Neural progenitor cell (in vitro differentiated cells): ENCODE data around the gene APCDD1L. TPM values are rescaled to one million over a fixed set of nuclear protein-coding genes. Genes with fewer than 3 reads are reported as not detected.

Experiments
- DNase-seq: peaks from one replicate; pipeline ENCODE4 v3.0.0-alpha.2; 2016; ENCODE audit warnings: low spot score
- H2AFZ ChIP-seq: fragments of 200-600 bp; sonication (generic); replicated peaks from 2 replicates; pipeline ENCODE4 v1.6.1; 2016; ENCODE audit warnings: antibody characterized with exemption
- H3F3A ChIP-seq: fragments of 200-600 bp; sonication (generic); 2 replicates; pipeline ENCODE4 v1.6.1; 2016; ENCODE audit warnings: antibody characterized with exemption, low read depth
- H3K27ac ChIP-seq: fragments of 200-600 bp; sonication (generic); 2 replicates; pipeline ENCODE4 v1.5.1; 2016; ENCODE audit warnings: mild to moderate bottlenecking
- H3K27me3 ChIP-seq: fragments of 200-600 bp; sonication (generic); 2 replicates; pipeline ENCODE4 v1.6.1; 2016; ENCODE audit warnings: mild to moderate bottlenecking, moderate library complexity
- H3K36me3 ChIP-seq: fragments of 200-600 bp; sonication (generic); 2 replicates; pipeline ENCODE4 v1.5.1; 2016
- H3K4me1 ChIP-seq: fragments of 200-600 bp; sonication (generic); 2 replicates; pipeline ENCODE4 v1.6.1; 2016; ENCODE audit warnings: mixed run types
- H3K4me2 ChIP-seq: fragments of 200-600 bp; sonication (generic); 2 replicates; pipeline ENCODE4 v1.6.1; 2016
- H3K4me3 ChIP-seq: fragments of 200-600 bp; sonication (generic); 2 replicates; pipeline ENCODE4 v1.5.1; 2016
- H3K79me2 ChIP-seq: fragments of 200-600 bp; sonication (generic); 2 replicates; pipeline ENCODE4 v1.6.1; 2016; ENCODE audit warnings: low read depth
- H3K9ac ChIP-seq: fragments of 200-600 bp; sonication (generic); 2 replicates; pipeline ENCODE4 v1.6.1; 2016
- H3K9me3 ChIP-seq: fragments of 200-600 bp; sonication (generic); 2 replicates; pipeline ENCODE4 v1.5.1; 2016; ENCODE audit warnings: low read depth
- H4K20me1 ChIP-seq: fragments of 200-600 bp; sonication (generic); 2 replicates; pipeline ENCODE4 v1.6.1; 2016; ENCODE audit warnings: low read depth
- H3K27ac Mint-ChIP-seq: 3 replicates; pipeline ENCODE4 v1.8.0; 2021; ENCODE audit warnings: mixed read lengths
- H3K27me3 Mint-ChIP-seq: 2 replicates; pipeline ENCODE4 v1.8.0; 2022; ENCODE audit warnings: low read depth, mild to moderate bottlenecking, inconsistent platforms, moderate library complexity, mixed read lengths; ENCODE audit not compliant: insufficient read depth
- H3K36me3 Mint-ChIP-seq: 3 replicates; pipeline ENCODE4 v1.8.0; 2021; ENCODE audit warnings: mixed read lengths
- H3K4me1 Mint-ChIP-seq: 3 replicates; pipeline ENCODE4 v1.8.0; 2021; ENCODE audit warnings: mixed read lengths
- H3K4me3 Mint-ChIP-seq: 3 replicates; pipeline ENCODE4 v1.8.0; 2021; ENCODE audit warnings: mild to moderate bottlenecking, moderate library complexity, mixed read lengths
- H3K9me3 Mint-ChIP-seq: 3 replicates; pipeline ENCODE4 v1.8.0; 2020; ENCODE audit warnings: mixed read lengths
- EZH2 ChIP-seq: fragments of 200-600 bp; sonication (generic); IDR thresholded peaks from 2 replicates; pipeline ENCODE4 v1.6.1; 2017; ENCODE audit warnings: antibody characterized with exemption, mild to moderate bottlenecking, moderate library complexity
- EZH2phosphoT487 ChIP-seq: fragments of 200-600 bp; sonication (generic); IDR thresholded peaks from 2 replicates; pipeline ENCODE4 v1.6.1; 2017; ENCODE audit warnings: antibody characterized with exemption
- total RNA-seq: library from RNA; depleted of rRNA; stranded (reverse); fragments of >200 nt; gene quantifications from 2 replicates; pipeline ENCODE4 v1.2.3, GENCODE V29; 2015; ENCODE audit warnings: low replicate concordance
- TF ChIP-seq, protein P1 (sequence below): fragments of 200-600 bp; sonication (generic); IDR thresholded peaks from 2 replicates; pipeline ENCODE4 v1.5.1; 2017; ENCODE audit warnings: antibody characterized with exemption, mild to moderate bottlenecking

APCDD1L gene
- total RNA-seq, 1 donor from 2014 or later: not detected

DNA sequence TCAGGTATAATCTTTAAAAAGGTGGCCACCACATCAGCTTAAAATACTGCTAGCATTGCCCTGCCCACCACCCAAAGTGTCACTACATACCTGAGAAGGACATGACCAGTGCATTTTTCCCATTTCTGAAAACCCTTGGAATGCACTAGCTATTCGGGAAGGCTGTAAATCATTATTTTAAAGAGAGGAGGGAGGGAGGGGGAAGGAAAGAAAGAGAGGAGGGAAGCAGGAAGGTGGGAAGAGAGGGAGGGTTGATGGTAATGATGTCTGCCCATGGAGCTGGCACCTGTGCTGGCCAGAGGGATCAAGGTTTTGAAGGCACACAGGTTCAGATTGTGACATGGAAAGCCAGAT lies 93.7 kb downstream of the APCDD1L start:
- H3K4me2 ChIP-seq: no peak overlapping the region
- no peak overlapping the region for H3K27ac Mint-ChIP-seq
- H3K27me3 Mint-ChIP-seq: no peaks in the 10 kb centered on the region
- H3K4me3 ChIP-seq: no peak overlapping the region
- H3K9me3 Mint-ChIP-seq: peaks cover 2% of the 10 kb centered on the region
- no peaks in the 10 kb centered on the region for H3K36me3 ChIP-seq
- TF ChIP-seq EZH2phosphoT487 (no peak), EZH2 (no peak)
- TF ChIP-seq, protein P1, sequence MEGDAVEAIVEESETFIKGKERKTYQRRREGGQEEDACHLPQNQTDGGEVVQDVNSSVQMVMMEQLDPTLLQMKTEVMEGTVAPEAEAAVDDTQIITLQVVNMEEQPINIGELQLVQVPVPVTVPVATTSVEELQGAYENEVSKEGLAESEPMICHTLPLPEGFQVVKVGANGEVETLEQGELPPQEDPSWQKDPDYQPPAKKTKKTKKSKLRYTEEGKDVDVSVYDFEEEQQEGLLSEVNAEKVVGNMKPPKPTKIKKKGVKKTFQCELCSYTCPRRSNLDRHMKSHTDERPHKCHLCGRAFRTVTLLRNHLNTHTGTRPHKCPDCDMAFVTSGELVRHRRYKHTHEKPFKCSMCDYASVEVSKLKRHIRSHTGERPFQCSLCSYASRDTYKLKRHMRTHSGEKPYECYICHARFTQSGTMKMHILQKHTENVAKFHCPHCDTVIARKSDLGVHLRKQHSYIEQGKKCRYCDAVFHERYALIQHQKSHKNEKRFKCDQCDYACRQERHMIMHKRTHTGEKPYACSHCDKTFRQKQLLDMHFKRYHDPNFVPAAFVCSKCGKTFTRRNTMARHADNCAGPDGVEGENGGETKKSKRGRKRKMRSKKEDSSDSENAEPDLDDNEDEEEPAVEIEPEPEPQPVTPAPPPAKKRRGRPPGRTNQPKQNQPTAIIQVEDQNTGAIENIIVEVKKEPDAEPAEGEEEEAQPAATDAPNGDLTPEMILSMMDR: no peak
- H3K9ac ChIP-seq: no peak overlapping the region
- H3K36me3 Mint-ChIP-seq: peaks cover 36% of the 10 kb centered on the region
- peaks cover 52% of the 10 kb centered on the region for H4K20me1 ChIP-seq
- no peaks in the 10 kb centered on the region for H3K9me3 ChIP-seq
- H3K79me2 ChIP-seq: peaks cover 77% of the 10 kb centered on the region
- no peak overlapping the region for H3K4me3 Mint-ChIP-seq
- H3F3A ChIP-seq: peaks cover 18% of the 10 kb centered on the region
- peaks cover 32% of the 10 kb centered on the region for H3K4me1 ChIP-seq
- DNase-seq: no peak
- no peak overlapping the region for H3K27ac ChIP-seq
- H3K27me3 ChIP-seq: no peaks in the 10 kb centered on the region
- H2AFZ ChIP-seq: no peak overlapping the region
- H3K4me1 Mint-ChIP-seq: peaks cover 4% of the 10 kb centered on the region

DNA sequence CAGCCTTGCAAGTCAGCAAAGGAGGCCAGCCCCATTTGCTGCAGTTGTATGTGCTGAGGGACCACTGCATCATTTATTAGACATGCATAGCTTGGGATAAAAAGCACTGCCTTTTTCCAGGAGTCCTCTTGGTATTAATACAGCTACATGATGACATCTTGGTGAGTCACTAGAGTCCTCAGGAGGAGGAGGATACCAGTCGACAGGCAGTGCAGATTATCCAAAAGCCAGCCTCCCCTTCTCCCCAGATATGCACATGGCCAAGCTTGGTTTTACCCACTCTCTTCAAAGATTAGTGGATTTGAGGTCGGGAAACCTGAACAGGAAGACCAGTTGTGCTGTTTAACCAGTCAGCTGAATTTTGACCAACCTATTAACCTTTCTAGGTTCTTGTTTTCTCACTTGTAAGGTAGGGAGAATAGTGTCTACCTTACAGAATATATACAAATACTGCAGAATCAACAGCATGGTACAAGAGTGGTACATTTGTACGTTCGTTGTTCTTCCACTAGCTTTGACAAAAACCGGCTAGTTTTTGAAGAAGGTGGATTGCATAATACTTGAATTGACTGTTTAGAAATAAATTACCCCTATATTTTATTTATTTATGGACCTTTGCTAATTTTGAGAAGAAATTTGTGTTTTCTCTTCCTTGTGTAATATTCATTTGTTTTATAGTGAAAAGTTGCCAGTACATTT lies 94.3 kb downstream of the APCDD1L start:
- Mint-ChIP-seq H3K4me1 (peaks cover 4% of the 10 kb centered on the region), H3K27me3 (no peaks in the 10 kb centered on the region), H3K36me3 (peaks cover 40% of the 10 kb centered on the region), H3K27ac (no peak overlapping the region), H3K9me3 (peaks cover 2% of the 10 kb centered on the region), H3K4me3 (no peak overlapping the region)
- Histone ChIP-seq H4K20me1 (peaks cover 49% of the 10 kb centered on the region), H3K9ac (no peak overlapping the region), H3K4me3 (no peak overlapping the region), H3K4me1 (peaks cover 32% of the 10 kb centered on the region), H3K27ac (no peak overlapping the region), H3K27me3 (no peaks in the 10 kb centered on the region), H3K79me2 (peaks cover 77% of the 10 kb centered on the region), H3K4me2 (no peak overlapping the region), H3K9me3 (no peaks in the 10 kb centered on the region), H3K36me3 (no peaks in the 10 kb centered on the region), H3F3A (peaks cover 18% of the 10 kb centered on the region), H2AFZ (no peak overlapping the region)
- TF ChIP-seq EZH2 (no peak), EZH2phosphoT487 (no peak)
- TF ChIP-seq, protein P1: no peak
- no peak for DNase-seq

DNA sequence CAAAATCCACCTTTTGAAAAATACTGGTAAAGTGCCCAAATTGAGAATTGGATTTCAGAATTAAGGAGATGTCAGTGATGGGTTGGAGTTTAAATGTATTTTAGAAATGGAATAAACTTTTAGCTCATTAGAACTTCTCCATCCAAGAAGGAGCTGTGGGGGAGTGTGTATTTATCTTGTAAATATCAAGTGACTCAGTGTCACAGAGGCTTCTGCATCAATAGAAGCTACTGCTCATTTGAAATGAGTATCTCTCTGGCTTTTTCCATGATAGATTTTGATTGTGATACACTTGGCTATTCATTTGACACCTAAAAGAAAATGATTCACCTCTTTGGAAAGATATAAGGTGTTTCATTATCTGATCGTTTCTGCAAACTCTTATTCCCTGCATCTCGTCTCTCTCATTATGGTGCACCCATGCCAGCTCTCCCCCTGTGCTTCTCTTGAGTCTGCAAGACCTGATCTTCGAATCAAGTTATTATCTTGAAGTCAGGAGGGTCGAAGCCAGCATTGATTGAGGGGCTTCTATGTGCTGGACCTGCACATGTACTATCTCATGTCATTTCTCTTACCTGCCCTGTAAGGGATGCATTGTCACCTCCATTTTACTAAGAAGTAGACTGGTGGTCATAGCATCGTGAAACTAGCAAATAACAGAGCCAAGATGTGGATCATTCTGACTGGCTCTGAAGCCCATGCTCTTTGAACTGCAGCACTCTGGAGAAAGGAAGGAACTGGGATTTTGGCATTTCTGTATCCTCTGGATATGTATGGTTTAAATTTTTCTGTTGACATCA lies 96.0 kb downstream of the APCDD1L start:
- Mint-ChIP-seq H3K27ac (no peak overlapping the region), H3K4me1 (peaks cover 1% of the 10 kb centered on the region), H3K27me3 (no peaks in the 10 kb centered on the region), H3K9me3 (peaks cover 6% of the 10 kb centered on the region), H3K36me3 (peaks cover 38% of the 10 kb centered on the region), H3K4me3 (no peak overlapping the region)
- Histone ChIP-seq H3K9ac (no peak overlapping the region), H3K4me3 (no peak overlapping the region), H4K20me1 (peaks cover 35% of the 10 kb centered on the region), H3K27me3 (no peaks in the 10 kb centered on the region), H3K27ac (no peak overlapping the region), H3K9me3 (no peaks in the 10 kb centered on the region), H3K36me3 (peaks cover 6% of the 10 kb centered on the region), H3K4me2 (no peak overlapping the region), H3K4me1 (peaks cover 23% of the 10 kb centered on the region), H3K79me2 (peaks cover 73% of the 10 kb centered on the region), H3F3A (peaks cover 15% of the 10 kb centered on the region), H2AFZ (no peak overlapping the region)
- TF ChIP-seq, protein P1: no peak
- TF ChIP-seq EZH2phosphoT487 (no peak), EZH2 (no peak)
- DNase-seq: no peak
